ENCODE data around the gene HACL1.
"Not testable (repeated sequence)": the region's sequence is repeated elsewhere in the genome, so short reads cannot be mapped to it uniquely, and the experiment has no call there.

The HACL1 gene

DNA sequence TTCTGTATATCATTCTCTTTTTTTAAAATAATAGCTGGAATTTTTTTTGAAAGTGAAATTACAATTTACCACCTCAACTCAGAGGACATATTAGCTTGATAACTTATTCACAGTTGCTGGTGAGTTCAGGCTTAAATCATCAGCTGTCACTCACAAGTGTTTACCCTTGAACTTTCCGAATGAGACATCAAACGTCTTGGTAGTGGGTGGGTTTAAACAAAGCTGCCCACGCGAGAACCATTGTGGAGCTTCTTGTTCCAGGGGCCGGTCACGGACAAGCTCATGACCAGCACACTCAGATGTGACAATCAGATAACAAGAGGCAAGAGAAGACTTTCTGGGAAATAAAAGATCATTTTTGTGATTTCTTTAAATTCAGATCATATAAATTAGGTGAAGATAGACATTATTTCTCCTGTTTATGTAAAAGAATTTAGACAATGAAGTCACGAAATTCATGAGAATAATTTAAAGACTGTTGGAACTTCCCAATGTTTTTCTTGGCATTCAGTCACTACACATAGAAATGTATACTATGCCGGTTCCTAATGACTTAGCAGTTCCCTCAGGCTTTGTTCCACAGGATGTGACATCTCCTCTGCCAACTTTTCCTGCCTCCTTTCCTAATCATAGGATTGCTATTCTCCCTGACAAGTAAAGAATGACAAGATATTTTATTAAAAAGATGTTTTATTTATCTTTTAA lies 29.4 kb upstream of the HACL1 start:
- DNase-seq (ENCODE audit: insufficient read length, low spot score), result peak; percentile 57
- no peak for FAIRE-seq

DNA sequence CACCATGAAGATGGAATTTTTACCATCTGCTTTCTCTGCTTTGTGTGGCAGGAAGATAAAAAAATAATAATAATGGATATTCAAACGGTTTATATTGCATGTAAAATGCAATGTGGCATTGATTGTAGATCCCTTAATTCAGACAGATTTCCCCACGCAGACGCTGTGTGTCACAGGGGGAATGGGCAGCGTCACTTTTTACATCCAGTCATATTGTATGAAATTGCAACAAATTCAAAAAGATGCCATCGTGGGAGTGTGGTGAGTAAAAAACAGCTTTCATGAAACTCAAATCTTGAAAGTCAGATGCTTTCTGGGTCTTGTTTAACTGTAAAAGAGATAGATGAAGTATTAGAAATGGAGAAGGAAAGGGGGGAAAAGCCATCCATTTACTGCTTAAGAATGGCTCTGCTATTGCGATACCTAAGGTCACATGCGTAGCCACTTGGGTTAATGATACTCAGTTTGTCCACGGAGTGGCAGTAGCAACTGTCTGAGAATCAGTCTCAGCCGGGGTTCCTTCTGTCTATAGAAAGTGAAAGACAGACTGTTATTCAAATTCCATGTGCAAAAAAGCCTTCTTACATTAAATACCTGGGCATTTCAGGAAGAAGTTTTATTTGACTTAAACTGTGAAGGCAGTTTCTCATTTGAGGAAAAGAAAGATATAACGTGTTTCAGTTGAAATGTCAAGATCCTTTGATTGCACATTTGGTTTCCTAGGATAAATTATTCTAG lies 28.7 kb upstream of the HACL1 start:
- FAIRE-seq, result no peak
- peak; percentile 81 for DNase-seq (ENCODE audit: insufficient read length, low spot score)

DNA sequence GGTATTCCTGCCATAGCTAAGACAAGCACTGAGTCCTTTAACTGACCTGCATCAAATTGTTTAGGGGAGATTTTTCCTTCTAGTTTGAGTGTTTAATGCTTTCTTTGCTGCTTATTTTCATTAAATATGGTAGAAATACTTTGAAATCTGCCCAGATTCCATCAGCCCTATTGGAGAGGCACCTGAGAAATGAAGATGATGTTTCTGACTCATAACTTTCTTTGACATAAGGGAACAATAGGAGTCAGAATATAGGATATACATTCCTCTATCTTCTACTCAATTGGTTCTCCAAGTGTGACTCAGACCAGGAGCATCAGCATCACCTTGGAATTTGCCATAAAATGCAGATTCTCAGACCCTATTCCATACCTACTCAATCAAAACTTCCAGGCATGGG lies 27.6 kb upstream of the HACL1 start:
- DNase-seq (ENCODE audit: insufficient read length, low spot score) (no peak), FAIRE-seq (no peak)

DNA sequence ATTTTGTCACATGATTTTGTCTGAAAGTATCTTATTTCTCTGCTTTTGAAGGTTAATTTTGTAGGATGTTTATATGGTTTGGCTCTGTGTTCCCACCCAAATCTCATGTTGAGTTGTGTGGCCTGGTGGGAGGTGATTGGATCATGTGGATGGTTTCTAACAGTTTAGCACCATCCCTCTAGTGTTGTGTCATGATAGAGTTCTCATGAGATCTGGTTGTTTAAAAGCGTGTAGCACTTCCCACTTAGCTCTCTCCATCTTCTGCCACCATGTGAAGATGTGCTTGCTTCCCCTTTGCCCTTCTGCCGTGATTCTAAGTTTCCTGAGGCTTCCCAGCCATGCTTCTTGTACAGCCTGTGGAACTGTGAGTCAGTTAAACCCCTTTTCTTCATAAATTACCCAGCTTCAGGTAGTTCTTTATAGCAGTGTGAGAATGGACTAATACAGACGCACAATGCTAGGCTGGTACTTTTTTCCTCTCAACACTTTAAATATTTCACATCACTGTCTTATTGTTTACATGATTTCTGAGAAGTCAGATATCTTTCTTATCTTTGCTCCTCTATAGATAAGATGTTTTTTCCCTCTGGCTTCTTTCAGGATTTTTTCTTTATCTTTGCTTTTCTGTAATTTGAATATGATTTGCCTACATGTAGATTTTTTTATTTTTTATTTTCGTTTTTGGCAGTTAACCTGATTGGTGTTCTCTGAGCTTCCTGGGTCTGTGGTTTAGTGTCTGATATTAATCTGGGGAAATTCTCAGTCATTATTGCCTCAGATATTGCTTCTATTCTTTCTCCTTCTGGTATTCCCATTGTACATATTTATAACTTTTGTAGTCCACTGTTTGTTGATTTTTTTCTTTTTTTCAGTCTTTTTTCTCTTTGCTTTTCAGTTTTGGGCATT lies 22.4 kb upstream of the HACL1 start:
- FAIRE-seq, result no peak
- DNase-seq (ENCODE audit: insufficient read length, low spot score), result no peak

DNA sequence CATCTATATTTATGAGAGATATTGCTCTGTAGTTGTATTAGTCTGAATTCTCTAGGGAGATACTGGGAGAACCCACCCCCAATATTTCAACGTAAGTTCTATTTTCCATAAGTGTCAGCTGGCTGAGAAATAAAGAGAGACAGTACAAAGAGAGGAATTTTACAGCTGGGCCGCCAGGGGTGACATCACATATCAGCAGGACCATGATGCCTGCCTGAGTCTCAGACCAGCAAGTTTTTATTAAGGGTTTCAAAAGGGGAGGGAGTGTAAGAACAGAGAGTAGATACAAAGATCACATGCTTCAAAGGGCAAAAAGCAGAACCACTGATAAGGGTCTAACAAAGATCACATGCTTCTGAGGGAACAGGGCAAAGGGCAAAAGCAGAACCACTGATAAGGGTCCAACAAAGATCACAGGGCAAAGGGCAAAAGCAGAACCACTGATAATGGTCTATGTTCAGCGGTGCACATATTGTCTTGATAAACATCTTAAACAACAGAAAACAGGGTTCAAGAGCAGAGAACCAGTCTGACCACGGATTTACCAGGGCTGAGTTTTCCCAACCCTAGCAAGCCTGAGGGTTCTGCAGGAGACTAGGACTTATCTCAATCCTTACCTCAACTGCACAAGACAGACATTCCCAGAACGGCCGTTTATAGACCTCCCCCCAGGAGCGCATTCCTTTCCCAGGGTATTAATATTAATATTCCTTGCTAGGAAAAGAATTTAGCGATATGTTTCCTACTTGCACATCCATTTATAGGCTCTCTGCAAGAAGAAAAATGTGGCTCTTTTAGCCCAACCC lies 18.5 kb upstream of the HACL1 start:
- DNase-seq (ENCODE audit: insufficient read length, low spot score), result not testable (repeated sequence)

DNA sequence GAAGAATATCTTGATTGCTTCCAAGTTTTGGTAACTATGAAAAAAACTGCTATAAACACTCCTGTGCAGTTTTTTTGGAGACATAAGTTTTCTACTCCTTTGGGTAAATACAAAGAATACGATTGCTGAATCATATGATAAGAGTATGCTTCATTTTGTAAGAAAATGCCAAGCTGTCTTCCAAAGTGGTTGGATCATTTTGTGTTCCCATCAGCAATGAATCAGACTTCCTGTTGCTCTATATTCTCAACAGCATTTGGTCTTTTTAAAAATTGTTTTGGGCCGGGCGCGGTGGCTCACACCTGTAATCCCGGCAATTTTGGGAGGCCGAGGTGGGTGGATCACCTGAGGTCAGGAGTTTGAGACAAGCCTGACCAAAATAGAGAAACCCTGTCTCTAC lies 14.7 kb upstream of the HACL1 start:
- no peak for DNase-seq (ENCODE audit: insufficient read length, low spot score)
- no peak for FAIRE-seq

More for the DNA sequence above, 18.5 kb upstream of the HACL1 start:
- not testable (repeated sequence) for FAIRE-seq

DNA sequence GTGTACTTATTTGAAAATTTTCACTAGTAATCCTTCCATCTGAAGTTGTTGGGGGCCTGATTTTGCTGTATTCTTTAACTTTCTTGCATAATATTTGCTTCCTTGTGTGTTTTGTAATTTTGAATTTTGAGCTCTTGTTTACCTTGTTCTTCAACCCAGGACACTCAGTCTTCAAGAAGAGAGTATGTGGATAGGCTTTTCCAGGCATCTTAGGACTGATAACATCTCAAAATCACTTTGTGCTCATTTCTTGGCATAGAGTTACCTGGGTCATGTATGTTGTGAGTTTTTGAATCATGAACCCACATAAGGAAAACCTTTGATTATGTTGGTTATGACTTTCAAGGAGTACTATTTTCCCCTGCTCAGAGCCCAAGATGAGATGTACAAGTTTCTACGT lies 13.6 kb upstream of the HACL1 start:
- FAIRE-seq, result no peak
- no peak for DNase-seq (ENCODE audit: insufficient read length, low spot score)

DNA sequence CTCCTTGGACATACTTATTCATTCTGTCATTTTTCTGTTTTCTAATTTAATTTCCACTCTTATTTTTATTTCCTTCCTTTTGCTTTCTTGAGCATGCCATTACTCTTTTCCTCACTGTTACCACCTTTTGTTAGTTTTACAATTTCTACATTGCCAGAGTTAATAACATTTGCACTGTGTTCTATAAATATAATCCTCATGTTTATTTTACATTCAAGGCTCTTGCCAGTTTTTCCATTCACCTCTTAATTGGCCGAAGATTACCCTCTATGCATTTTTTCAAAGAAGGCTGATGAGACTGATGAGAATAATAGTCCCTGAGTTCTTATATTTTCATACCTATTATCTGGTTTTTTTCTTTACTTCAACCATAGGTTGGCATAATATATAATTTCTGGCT lies 10.6 kb upstream of the HACL1 start:
- FAIRE-seq (no peak), DNase-seq (ENCODE audit: insufficient read length, low spot score) (no peak)

DNA sequence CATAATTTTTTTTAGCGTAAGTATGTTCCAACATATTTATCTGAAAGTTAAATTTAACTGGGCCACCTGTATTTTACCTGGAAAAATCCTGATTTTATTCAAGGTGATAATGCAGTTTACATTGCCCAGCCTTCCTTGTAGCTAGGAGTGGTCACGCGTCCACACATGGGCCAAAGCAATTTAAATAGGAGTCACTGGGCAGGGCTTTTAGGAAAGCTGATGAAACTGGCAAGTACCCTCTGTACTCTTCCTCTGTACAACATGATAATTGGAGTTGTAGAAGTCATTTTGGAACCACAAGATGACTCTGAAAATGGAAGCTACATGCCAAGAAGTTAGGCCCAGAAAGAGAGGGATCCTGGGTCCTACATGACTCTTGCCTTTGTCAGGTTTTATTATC lies 9.6 kb upstream of the HACL1 start:
- DNase-seq (ENCODE audit: insufficient read length, low spot score) (no peak), FAIRE-seq (no peak)

DNA sequence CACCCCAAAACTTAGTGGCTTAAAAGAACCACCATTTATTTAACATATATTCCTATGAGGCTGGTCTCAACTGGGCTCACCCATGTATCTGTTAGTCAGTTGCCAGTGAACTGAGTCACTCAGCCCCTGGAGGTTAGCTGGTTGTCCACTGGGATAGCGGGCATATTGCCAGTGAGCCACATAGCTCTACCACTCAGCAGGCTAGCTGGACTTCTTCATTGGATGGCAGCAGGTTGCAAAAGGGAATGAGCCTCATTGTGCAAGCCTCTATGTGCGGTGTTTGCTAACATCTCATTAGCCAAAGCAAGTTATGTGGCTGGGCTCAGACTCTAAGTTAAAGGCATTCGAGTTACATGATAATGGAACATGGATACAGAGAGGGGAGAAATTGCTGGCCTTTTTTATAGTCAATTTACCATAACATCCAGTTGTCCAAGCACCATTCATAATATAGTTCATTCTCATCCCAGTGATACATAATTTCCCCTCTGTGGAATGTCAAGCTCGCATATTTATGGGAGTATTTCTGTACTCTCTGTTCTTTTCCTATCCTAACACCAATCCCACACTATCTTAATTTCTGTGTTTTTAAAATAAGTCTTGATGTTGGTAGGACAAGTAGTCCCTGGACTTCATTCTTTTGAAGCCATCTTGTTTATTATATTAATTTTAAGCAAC lies 8.9 kb upstream of the HACL1 start:
- DNase-seq (ENCODE audit: insufficient read length, low spot score) (no peak), FAIRE-seq (no peak)

DNA sequence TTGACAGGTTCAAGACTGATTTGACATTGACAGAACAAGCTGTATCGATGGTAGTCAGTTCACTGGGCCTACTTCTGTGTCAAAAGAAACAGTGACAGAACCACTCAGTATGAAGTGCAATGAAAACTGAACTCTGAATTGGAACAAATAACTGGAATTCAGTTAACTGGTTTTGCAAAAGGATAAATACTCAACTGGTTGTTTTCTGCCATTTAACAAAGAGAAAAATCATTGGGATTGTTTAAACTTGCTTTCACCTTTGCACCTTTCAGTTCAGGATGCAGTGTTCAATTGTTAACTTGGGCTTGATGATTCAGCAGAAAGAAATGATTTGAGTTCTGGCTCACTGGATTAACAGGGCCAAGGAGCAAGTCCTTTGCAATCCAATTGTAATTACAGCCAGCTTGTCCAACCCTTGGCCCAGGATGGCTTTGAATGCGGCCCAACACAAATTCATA lies 5.1 kb upstream of the HACL1 start:
- FAIRE-seq, result no peak
- DNase-seq (ENCODE audit: insufficient read length, low spot score), result no peak

DNA sequence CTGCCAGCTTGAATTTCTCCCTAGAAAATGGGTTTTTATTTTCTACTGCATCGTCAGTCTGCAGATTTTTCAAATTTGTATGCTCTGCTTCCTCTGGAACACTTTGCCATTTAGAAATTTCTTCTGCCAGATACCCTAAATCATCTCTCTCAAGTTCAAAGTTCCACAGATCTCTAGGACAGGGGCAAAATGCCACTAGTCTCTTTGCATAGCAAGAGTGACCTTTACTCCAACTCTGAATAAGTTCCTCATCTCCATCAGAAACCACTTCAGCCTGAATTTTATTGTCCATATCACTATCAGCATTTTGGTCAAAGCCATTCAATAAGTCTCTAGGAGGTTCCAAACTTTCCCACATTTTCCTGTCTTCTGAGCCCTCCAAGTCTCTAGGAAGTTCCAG lies 3.2 kb upstream of the HACL1 start:
- DNase-seq (ENCODE audit: insufficient read length, low spot score); FAIRE-seq: not testable (repeated sequence)

DNA sequence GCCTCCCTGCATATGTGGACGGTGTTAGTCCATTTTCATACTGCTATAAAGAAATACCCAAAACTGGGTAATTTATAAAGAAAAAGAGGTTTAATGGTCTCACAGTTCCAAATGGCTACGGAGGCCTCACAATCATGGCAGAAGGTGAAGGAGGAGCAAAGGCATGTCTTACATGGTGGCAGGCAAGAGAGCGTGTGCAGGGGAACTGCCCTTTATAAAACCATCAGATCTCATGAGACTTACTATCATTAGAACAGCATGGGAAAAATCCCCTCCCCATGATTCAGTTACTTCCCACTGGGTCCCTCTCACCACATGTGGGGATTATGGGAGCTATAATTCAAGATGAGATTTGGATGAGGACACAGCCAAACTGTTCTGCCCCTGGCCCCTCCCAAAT lies 1.4 kb upstream of the HACL1 start:
- FAIRE-seq; DNase-seq (ENCODE audit: insufficient read length, low spot score): not testable (repeated sequence)

DNA sequence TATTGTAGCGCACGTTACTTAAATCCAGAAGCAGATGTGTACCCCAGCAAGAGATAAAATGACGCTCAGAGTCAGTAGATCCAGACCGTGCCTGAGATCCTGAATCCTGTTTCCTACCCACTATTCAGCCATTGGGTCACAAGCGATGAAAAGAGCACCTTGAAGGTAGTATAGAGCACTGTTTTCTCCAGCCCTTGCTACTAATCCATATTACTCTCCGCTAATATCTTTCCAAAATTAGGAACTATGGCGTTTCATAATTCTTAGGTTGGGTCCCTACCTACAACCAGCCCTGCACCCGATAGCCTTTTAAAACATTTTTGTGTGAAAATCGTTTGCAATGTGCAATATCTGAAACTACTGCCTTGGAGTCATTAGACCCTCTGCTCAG lies 772 bp upstream of the HACL1 start:
- DNase-seq (ENCODE audit: insufficient read length, low spot score), result no peak
- FAIRE-seq, result no peak

DNA sequence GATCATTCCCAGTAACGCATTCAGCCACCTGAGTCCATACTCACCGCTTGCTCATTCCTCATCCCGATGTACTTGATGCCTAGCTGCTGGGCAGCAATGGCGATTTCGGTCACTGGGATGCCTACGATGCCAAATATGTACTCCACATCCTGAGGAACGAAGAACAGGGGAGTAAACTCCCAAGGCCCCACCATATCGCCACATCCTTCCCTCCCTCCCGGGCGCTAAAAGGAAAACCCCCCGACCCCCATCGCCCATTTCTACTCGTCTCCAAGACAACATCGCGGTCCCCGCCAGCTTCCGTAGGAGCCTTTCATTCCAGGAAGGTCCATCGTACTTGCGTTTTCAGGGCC lies 347 bp downstream of the HACL1 start:
- FAIRE-seq, result no peak
- DNase-seq (ENCODE audit: insufficient read length, low spot score), result no peak

DNA sequence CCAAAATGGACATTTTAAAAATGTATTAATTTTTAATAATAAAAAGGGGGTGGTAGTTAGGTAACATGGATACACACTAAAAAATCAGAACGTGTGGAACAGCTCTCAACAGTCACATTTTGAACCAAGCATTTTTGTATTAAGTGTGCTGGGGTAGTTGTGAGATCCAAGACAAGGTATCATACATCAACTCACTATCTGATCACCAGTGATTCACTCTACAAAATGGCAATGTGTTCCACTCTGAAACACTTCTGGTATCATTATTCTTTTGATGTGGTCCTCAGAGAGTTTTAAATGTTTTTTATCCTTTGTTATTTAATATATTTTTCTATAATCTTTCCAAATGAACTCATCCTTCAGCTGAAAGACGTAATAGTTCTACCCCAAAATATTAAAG lies 5.4 kb downstream of the HACL1 start:
- DNase-seq (ENCODE audit: insufficient read length, low spot score), result no peak
- no peak for FAIRE-seq

DNA sequence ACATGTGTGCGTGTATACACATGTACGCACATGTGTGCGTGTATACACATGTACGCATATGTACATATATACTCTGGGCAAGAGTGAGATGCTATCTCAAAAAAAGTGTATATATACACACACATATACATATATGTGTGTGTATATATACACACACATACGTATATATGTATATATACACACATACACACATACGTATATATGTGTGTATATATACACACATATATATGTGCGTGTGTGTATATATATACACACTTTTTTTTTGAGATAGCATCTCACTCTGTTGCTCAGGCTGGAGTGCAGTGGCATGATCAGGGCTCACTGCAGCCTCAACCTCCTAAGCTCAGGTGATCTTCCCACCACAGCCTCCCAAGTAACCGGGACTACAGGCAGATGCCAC lies 8.4 kb downstream of the HACL1 start:
- no peak for FAIRE-seq
- no peak for DNase-seq (ENCODE audit: insufficient read length, low spot score)

DNA sequence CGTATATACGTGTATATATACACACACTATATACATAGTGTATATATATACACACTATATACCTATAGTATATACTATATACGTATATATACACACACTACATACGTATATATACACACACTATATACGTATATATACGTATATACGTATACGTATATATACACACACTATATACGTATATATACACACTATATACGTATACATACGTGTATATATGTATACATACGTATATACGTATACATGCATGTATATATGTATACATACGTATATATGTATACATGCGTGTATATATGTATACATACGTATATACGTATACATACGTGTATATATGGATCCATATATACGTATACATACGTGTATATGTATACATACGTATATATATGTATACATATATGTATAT lies 9.4 kb downstream of the HACL1 start:
- DNase-seq (ENCODE audit: insufficient read length, low spot score) (no peak), FAIRE-seq (no peak)

DNA sequence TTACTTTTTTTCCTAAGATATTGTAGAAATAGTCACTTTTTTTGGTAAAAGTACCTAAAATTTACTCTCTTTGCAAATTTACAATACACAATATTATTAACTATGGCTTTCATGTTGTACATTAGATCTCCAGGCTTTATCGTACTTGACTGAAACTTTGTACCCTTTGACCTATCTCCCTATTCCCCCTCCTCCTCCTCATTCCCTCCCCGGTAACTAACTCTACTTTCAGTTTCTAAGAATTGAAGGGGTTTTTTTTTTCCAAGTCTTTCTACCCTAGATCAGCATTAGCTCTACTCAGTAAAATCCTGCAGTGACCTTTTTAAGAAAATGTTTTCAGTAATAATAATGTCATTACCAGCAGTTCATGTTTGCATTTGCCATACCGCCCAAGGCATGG lies 10.1 kb downstream of the HACL1 start:
- FAIRE-seq, result no peak
- DNase-seq (ENCODE audit: insufficient read length, low spot score), result no peak

Measured in HTR-8/SVneo (cell line).